Body of pancreas (tissue), 4 donors: Measurements from ENCODE around the gene ULK2.

ENCODE experiments used
- CTCF ChIP-seq, 7 experiments: fragments of 450-650 bp in 4 of 7; fragments of 200-600 bp in 3 of 7; sonication (generic) in 3 of 7; IDR thresholded peaks; one replicate each; pipeline ENCODE4 v1.5.1; 2016 to 2019; ENCODE audit warnings: antibody characterized with exemption in 7 of 7
- POLR2A ChIP-seq, 3 donors: fragments of 450-650 bp; IDR thresholded peaks; one replicate each; pipeline ENCODE4 v1.6.1; 2016; ENCODE audit warnings: antibody characterized with exemption in 3 of 3, mild to moderate bottlenecking in 2 of 3

- TF ChIP-seq CTCF (IDR thresholded peaks at IDR 0.05) (no peak), POLR2A (IDR thresholded peaks at IDR 0.05) (no peak)
Measured at GRCh38 chr17:19886116-19886515, 18.4 kb upstream of the ULK2 start.
